Transverse colon (tissue), 4 donors: ENCODE results near the gene SLC43A1.

Experiments
- EP300 ChIP-seq: sonication (generic); formaldehyde crosslinking; IDR thresholded peaks from one replicate; pipeline ENCODE4 v1.6.1; 2017; ENCODE audit warnings: antibody characterized with exemption, low read depth
- POLR2A ChIP-seq: fragments of 450-650 bp; IDR thresholded peaks from one replicate; pipeline ENCODE4 v1.6.1; 2016; ENCODE audit warnings: antibody characterized with exemption, mild to moderate bottlenecking, moderate library complexity
- POLR2AphosphoS5 ChIP-seq, 3 donors: sonication (generic); formaldehyde crosslinking; IDR thresholded peaks; one replicate each; pipeline ENCODE4 v1.6.1; 2016; ENCODE audit warnings: antibody characterized with exemption in 3 of 3
- TF ChIP-seq, protein P1 (sequence below), 5 experiments: fragments of 200-600 bp in 3 of 5; fragments of 450-650 bp in 2 of 5; sonication (generic) in 3 of 5; IDR thresholded peaks; 1 replicate in 2 of 5; 2 replicates in 3 of 5; pipeline ENCODE4 v1.5.1; 2016 to 2017; ENCODE audit warnings: antibody characterized with exemption in 5 of 5, inconsistent platforms in 3 of 5, mild to moderate bottlenecking in 2 of 5, moderate library complexity in 1 of 5

DNA sequence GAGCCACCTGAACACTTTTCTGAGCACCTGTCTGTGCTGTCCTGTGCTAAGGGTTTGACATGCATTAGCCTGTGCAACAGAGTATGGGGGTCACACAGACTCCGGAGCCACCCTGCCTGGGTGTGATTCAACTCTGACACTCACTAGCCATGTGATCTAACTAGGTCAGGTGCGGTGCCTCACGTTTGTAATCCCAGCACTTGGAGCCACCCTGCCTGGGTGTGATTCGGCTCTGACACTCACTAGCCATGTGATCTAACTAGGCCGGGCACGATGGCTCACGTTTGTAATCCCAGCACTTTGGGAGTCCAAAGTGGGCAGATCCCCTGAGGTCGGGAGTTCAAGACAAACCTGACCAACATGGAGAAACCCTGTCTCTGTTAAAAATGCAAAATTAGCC lies 40.5 kb upstream of the SLC43A1 start:
- TF ChIP-seq, protein P1, sequence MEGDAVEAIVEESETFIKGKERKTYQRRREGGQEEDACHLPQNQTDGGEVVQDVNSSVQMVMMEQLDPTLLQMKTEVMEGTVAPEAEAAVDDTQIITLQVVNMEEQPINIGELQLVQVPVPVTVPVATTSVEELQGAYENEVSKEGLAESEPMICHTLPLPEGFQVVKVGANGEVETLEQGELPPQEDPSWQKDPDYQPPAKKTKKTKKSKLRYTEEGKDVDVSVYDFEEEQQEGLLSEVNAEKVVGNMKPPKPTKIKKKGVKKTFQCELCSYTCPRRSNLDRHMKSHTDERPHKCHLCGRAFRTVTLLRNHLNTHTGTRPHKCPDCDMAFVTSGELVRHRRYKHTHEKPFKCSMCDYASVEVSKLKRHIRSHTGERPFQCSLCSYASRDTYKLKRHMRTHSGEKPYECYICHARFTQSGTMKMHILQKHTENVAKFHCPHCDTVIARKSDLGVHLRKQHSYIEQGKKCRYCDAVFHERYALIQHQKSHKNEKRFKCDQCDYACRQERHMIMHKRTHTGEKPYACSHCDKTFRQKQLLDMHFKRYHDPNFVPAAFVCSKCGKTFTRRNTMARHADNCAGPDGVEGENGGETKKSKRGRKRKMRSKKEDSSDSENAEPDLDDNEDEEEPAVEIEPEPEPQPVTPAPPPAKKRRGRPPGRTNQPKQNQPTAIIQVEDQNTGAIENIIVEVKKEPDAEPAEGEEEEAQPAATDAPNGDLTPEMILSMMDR (IDR thresholded peaks at IDR 0.05): no peak
- TF ChIP-seq POLR2A (no peak), EP300 (no peak), POLR2AphosphoS5 (IDR thresholded peaks at IDR 0.05) (no peak)
